ENCODE results near the gene CRELD2. TPM values are rescaled to one million over a fixed set of nuclear protein-coding genes. Genes with fewer than 3 reads are reported as not detected.

Gene CRELD2
- total and polyA plus RNA-seq, 2 of the 8 experiments (the other 6 are each of a cell fraction or from before 2014, with no cell fraction given), result 24.5 to 36.6 TPM

DNA sequence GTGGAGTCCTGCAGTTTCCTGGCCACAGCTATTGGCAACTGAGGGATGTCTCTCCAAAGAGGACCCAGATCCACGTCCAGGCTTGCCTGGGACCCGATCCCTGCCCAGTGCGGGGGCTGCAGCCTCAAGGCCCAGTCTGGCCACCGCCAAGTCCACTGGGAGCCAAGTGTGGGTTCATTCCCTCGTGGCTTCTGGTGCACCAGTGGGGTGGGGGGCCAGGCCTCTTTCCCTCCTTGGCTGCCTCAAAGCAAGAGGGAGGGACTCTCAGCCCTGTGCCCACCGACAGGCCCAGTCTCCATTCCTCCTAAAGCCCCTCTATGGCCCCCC, 28.8 kb downstream of the CRELD2 start:
- 74% methylated on average over 6 of the region's 6 CpGs; no CpG with 5 or more reads in 1 of the 2 experiments for WGBS, 2 experiments (ENCODE audit: extremely low coverage in 1 of 2, insufficient coverage in 1 of 2, insufficient read length in 1 of 2, insufficient replicate concordance in 2 of 2, low coverage in 1 of 2, low lambda C conversion rate in 2 of 2, missing lambda C conversion rate in 1 of 2)
- Histone ChIP-seq H3K4me3 (ENCODE audit: extremely low read depth in 1 of 4, insufficient read depth in 2 of 4, low read depth in 3 of 4, low read length in 4 of 4) (no peak overlapping the region), H2BK120ac (replicated peaks; ENCODE audit: low read depth, low read length) (peak overlapping the region; percentile 78), H3K4me1 (replicated peaks in 1 of 4; ENCODE audit: control insufficient read depth in 3 of 4, insufficient read depth in 4 of 4, low read length in 3 of 4) (peaks cover 0 to 33% (median 13%) of the 10 kb centered on the region in 4 experiments; a peak in 5 of 7 replicates), H3K23ac (ENCODE audit: insufficient read length) (no peak overlapping the region), H3K56ac (replicated peaks; ENCODE audit: insufficient read length, low read depth, low read length) (no peak overlapping the region), H3K79me2 (ENCODE audit: control insufficient read depth in 1 of 2, insufficient read depth in 2 of 2, low read length in 2 of 2) (no peaks in the 10 kb centered on the region), H2BK5ac (ENCODE audit: low read depth, low read length) (no peak overlapping the region), H3K9ac (replicated peaks in 1 of 4; ENCODE audit: extremely low read depth in 1 of 4, low read depth in 3 of 4, low read length in 3 of 4) (no peak overlapping the region), H3K18ac (ENCODE audit: extremely low read depth, low read length) (peak overlapping the region; percentile 38; the same call in 1 of the 2 replicates), H2BK12ac (ENCODE audit: low read depth, low read length) (peak overlapping the region; percentile 84; the same call in 1 of the 2 replicates), H3K14ac (ENCODE audit: insufficient read length) (no peak overlapping the region), H3K36me3 (ENCODE audit: control insufficient read depth in 2 of 4, insufficient read depth in 4 of 4, low read length in 3 of 4) (no peaks in the 10 kb centered on the region), H3K4me2 (ENCODE audit: insufficient read depth in 1 of 2, low read depth in 2 of 2, low read length in 2 of 2) (no peak overlapping the region), H3K27ac (ENCODE audit: low read depth, low read length) (no peak overlapping the region), H4K8ac (ENCODE audit: extremely low read depth, insufficient read depth, low read length) (no peak overlapping the region; the same call in 1 of the 2 replicates), H3K9me3 (ENCODE audit: insufficient read depth in 2 of 2, low read depth in 1 of 2, low read length in 1 of 2) (no peaks in the 10 kb centered on the region), H3K4ac (replicated peaks; ENCODE audit: insufficient read length, low read depth, low read length) (no peak overlapping the region), H2BK20ac (ENCODE audit: low read length) (no peak overlapping the region), H2BK15ac (ENCODE audit: low read length) (no peak overlapping the region), H4K20me1 (replicated peaks in 1 of 2; ENCODE audit: control insufficient read depth in 1 of 2, insufficient read depth in 2 of 2, low read length in 2 of 2) (no peaks in the 10 kb centered on the region), H4K5ac (ENCODE audit: insufficient read length, low read depth, low read length) (no peak overlapping the region), H3K23me2 (ENCODE audit: low read depth, low read length) (peaks cover 3% of the 10 kb centered on the region; the same call in 1 of the 2 replicates), H2AFZ (ENCODE audit: low read length) (no peak overlapping the region), H3K27me3 (replicated peaks in 1 of 4; ENCODE audit: control insufficient read depth in 3 of 4, extremely low read depth in 1 of 4, insufficient read depth in 3 of 4, low read length in 3 of 4) (no peaks in the 10 kb centered on the region), H4K91ac (replicated peaks; ENCODE audit: insufficient read length, low read length) (peak overlapping the region; percentile 74), H2AK5ac (ENCODE audit: low read depth, low read length) (no peak overlapping the region), H3K79me1 (ENCODE audit: low read depth, low read length) (no peaks in the 10 kb centered on the region)
- TF ChIP-seq CTBP2 (IDR thresholded peaks at IDR 0.05; ENCODE audit: borderline replicate concordance, insufficient read depth, insufficient read length, low read length) (no peak), KDM5A (IDR thresholded peaks at IDR 0.05; ENCODE audit: low read length) (no peak), CREB1 (IDR thresholded peaks at IDR 0.05) (no peak), SP4 (IDR thresholded peaks at IDR 0.05; ENCODE audit: low read length) (no peak), HDAC2 (IDR thresholded peaks at IDR 0.05; ENCODE audit: borderline replicate concordance in 1 of 2, low read depth in 2 of 2, low read length in 2 of 2) (no peak), RNF2 (IDR thresholded peaks at IDR 0.05; ENCODE audit: borderline replicate concordance, low read depth, low read length, missing control alignments, poor library complexity, severe bottlenecking) (no peak), SP2 (IDR thresholded peaks at IDR 0.05; ENCODE audit: low read length) (no peak), CBX5 (IDR thresholded peaks at IDR 0.05; ENCODE audit: low read depth, low read length) (no peak), PHF8 (conservative IDR thresholded peaks at IDR 0.05; ENCODE audit: low read depth, low read length) (no peak), ZNF274 (IDR thresholded peaks at IDR 0.05; ENCODE audit: borderline replicate concordance, extremely low read depth, low read length) (no peak), NANOG (IDR thresholded peaks at IDR 0.05; ENCODE audit: insufficient read depth, low read depth, low read length, poor library complexity, severe bottlenecking) (no peak), TAF7 (optimal IDR thresholded peaks at IDR 0.05; ENCODE audit: borderline replicate concordance, low read depth, low read length) (no peak)
- TF ChIP-seq, protein P1, sequence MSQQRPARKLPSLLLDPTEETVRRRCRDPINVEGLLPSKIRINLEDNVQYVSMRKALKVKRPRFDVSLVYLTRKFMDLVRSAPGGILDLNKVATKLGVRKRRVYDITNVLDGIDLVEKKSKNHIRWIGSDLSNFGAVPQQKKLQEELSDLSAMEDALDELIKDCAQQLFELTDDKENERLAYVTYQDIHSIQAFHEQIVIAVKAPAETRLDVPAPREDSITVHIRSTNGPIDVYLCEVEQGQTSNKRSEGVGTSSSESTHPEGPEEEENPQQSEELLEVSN (IDR thresholded peaks at IDR 0.05), result no peak
- no peak for FAIRE-seq
- POLR2A ChIA-PET (ENCODE audit: partially characterized antibody), result interaction anchor here (1.3 to 2.1 kb wide), 3 partner anchors 9 to 14 kb away, joined by 3 to 7 read pairs (median 4); partner anchors contain the start of gene PIM3
- DNase-seq (ENCODE audit: low read depth in 1 of 2, low spot score in 2 of 2), result no peak
- CTCF ChIA-PET (ENCODE audit: partially characterized antibody), result interaction anchor here (0.7 to 2.4 kb wide), 7 partner anchors 9 to 112 kb away, joined by 3 to 9 read pairs (median 4); no protein-coding TSS in a partner anchor
